ENCODE results near the gene LRFN2.

DNA sequence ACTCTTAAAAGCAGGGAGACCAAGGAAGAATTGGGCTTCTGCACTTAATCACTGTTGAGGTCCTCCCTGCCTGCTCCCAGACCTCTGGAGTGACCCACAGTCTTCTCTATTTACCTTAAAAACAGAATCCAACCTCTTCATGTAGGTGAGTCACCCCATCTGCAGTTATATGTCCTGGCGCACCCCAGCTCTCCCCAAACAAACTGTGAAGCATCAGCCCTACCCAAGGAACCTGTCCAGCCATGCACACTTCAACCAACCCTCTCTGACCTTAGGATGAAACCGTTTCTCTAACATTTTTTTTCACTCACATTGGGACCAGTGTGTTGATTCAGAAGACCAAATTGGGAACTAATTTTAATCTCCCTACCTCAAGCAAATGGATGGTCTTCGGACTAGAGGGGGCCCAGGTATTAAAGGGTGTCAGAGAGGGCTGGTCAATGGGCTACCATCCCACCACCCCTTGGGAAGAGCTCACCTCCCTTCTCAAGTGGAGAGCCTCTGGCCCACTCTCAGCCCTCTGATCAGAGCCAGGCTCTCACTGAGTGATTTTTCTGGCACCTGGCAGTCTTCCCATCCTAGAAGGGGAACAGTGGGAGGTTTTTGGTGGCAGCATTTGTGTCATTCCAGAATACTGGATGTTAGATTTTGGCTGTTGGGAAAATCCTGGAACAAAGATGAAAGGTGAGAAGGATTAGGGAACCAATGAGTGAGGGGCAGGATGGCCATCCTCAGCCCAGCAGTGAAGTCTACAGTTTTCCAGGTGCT lies 203.6 kb downstream of the LRFN2 start:
- no peak for TF ChIP-seq POLR2AphosphoS5 (IDR thresholded peaks at IDR 0.05)
- no peak for TF ChIP-seq EP300 (IDR thresholded peaks at IDR 0.05)
- TF ChIP-seq, protein P1, sequence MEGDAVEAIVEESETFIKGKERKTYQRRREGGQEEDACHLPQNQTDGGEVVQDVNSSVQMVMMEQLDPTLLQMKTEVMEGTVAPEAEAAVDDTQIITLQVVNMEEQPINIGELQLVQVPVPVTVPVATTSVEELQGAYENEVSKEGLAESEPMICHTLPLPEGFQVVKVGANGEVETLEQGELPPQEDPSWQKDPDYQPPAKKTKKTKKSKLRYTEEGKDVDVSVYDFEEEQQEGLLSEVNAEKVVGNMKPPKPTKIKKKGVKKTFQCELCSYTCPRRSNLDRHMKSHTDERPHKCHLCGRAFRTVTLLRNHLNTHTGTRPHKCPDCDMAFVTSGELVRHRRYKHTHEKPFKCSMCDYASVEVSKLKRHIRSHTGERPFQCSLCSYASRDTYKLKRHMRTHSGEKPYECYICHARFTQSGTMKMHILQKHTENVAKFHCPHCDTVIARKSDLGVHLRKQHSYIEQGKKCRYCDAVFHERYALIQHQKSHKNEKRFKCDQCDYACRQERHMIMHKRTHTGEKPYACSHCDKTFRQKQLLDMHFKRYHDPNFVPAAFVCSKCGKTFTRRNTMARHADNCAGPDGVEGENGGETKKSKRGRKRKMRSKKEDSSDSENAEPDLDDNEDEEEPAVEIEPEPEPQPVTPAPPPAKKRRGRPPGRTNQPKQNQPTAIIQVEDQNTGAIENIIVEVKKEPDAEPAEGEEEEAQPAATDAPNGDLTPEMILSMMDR (IDR thresholded peaks at IDR 0.05), result no peak
- TF ChIP-seq POLR2A (IDR thresholded peaks at IDR 0.05), result no peak
